B cell (primary cell): ENCODE results near the gene SLC24A3. TPM values are rescaled to one million over a fixed set of nuclear protein-coding genes. Genes with fewer than 3 reads are reported as not detected.
"Not testable (repeated sequence)": the region's sequence is repeated elsewhere in the genome, so short reads cannot be mapped to it uniquely, and the experiment has no call there.

Source experiments
- ATAC-seq: fragments of 200-7000 bp; cut with Tn5 transposase; one replicate; pipeline ENCODE4 v1.10.0; 2021; ENCODE audit warnings: low read depth, mild to moderate bottlenecking, moderate number of reproducible peaks, moderate library complexity
- CTCF ChIA-PET: fragments of 350-600 bp; sonication (Branson Sonifier 250); formaldehyde crosslinking; loops from one replicate; lab custom pipeline; 2021; ENCODE audit warnings: antibody characterized with exemption, inconsistent platforms; lab: Charles Lee
- POLR2A ChIA-PET: fragments of 350-600 bp; sonication (Branson Sonifier 250); formaldehyde crosslinking; loops from one replicate; lab custom pipeline; 2021; ENCODE audit warnings: antibody characterized with exemption; lab: Charles Lee
- DNase-seq: peaks from one replicate; pipeline ENCODE4 v3.0.0; 2013
- H2AFZ ChIP-seq: 2 replicates; pipeline ENCODE4 v1.6.1; 2012; ENCODE audit warnings: mild to moderate bottlenecking, low read depth, low read length; ENCODE audit not compliant: insufficient read depth, poor library complexity, severe bottlenecking
- H3K27ac ChIP-seq, 2 donors: 1 replicate in 1 of 2; 2 replicates in 1 of 2; pipeline ENCODE4 v1.5.1; 2012 to 2013; ENCODE audit warnings: low read length in 2 of 2, mild to moderate bottlenecking in 2 of 2, moderate library complexity in 1 of 2
- H3K27me3 ChIP-seq, 4 experiments: fragments of 200-600 bp in 1 of 4; sonication (generic) in 1 of 4; replicated peaks in 1 of 4; 1 replicate in 2 of 4; 2 replicates in 2 of 4; pipeline versions ENCODE4 v1.6.1 to v1.7.0; 2013 to 2016; ENCODE audit warnings: low read length in 3 of 4, mild to moderate bottlenecking in 2 of 4, mixed read lengths in 1 of 4, moderate library complexity in 1 of 4; ENCODE audit not compliant: insufficient read depth in 4 of 4, control insufficient read depth in 3 of 4; ENCODE audit errors: control extremely low read depth in 1 of 4
- H3K36me3 ChIP-seq, 2 experiments: replicated peaks in 1 of 2; 1 replicate in 1 of 2; 2 replicates in 1 of 2; pipeline versions ENCODE4 v1.6.1 to v1.7.1; 2013; ENCODE audit warnings: low read length in 1 of 2; ENCODE audit not compliant: insufficient read depth in 2 of 2, control insufficient read depth in 1 of 2; ENCODE audit errors: control extremely low read depth in 1 of 2, extremely low read depth in 1 of 2
- H3K4me1 ChIP-seq, 2 donors: fragments of 200-600 bp in 1 of 2; sonication (generic) in 1 of 2; 1 replicate in 1 of 2; 2 replicates in 1 of 2; pipeline versions ENCODE4 v1.5.1 to v1.6.1; 2013 to 2017; ENCODE audit warnings: low read length in 2 of 2; ENCODE audit not compliant: control insufficient read depth in 2 of 2, insufficient read depth in 2 of 2
- H3K4me2 ChIP-seq: replicated peaks from 2 replicates; pipeline ENCODE3; 2012; ENCODE audit warnings: mild to moderate bottlenecking, low read depth, low read length; ENCODE audit not compliant: poor library complexity, severe bottlenecking
- H3K4me3 ChIP-seq, 5 experiments: fragments of 200-600 bp in 1 of 5; sonication (generic) in 1 of 5; 1 replicate in 3 of 5; 2 replicates in 2 of 5; pipeline versions ENCODE4 v1.5.1 to v1.7.0; 2011 to 2016; ENCODE audit warnings: low read length in 4 of 5, mild to moderate bottlenecking in 4 of 5, low read depth in 2 of 5, control low read depth in 1 of 5, moderate library complexity in 1 of 5; ENCODE audit not compliant: insufficient read depth in 1 of 5; ENCODE audit errors: control extremely low read depth in 1 of 5, extremely low read depth in 1 of 5
- H3K79me2 ChIP-seq: fragments of 200-600 bp; sonication (generic); one replicate; pipeline ENCODE4 v1.6.0; 2016; ENCODE audit warnings: low read length; ENCODE audit not compliant: control insufficient read depth, insufficient read depth
- H3K9ac ChIP-seq: fragments of 200-600 bp; sonication (generic); 2 replicates; pipeline ENCODE4 v1.6.1; 2017; ENCODE audit warnings: mild to moderate bottlenecking, low read length, moderate library complexity
- H3K9me3 ChIP-seq, 3 donors: one replicate each; pipeline versions ENCODE4 v1.6.1 to v1.7.1; 2013; ENCODE audit warnings: low read length in 2 of 3; ENCODE audit not compliant: control insufficient read depth in 2 of 3, insufficient read depth in 1 of 3; ENCODE audit errors: control extremely low read depth in 1 of 3
- H4K20me1 ChIP-seq: 2 replicates; pipeline ENCODE4 v1.6.0; 2012; ENCODE audit warnings: mild to moderate bottlenecking, low read length; ENCODE audit not compliant: insufficient read depth, control insufficient read depth, poor library complexity, severe bottlenecking
- H3K27ac Mint-ChIP-seq: one replicate; pipeline ENCODE4 v1.8.0; 2021; ENCODE audit warnings: mixed read lengths
- H3K27me3 Mint-ChIP-seq: one replicate; pipeline ENCODE4 v1.8.0; 2021; ENCODE audit warnings: mixed read lengths
- H3K4me1 Mint-ChIP-seq: one replicate; pipeline ENCODE4 v1.8.0; 2021; ENCODE audit warnings: mixed read lengths
- H3K4me3 Mint-ChIP-seq: one replicate; pipeline ENCODE4 v1.8.0; 2021; ENCODE audit warnings: mixed read lengths
- H3K9me3 Mint-ChIP-seq: one replicate; pipeline ENCODE4 v1.8.0; 2022; ENCODE audit warnings: mixed read lengths; ENCODE audit not compliant: insufficient read depth
- CTCF ChIP-seq: fragments of 200-600 bp; IDR thresholded peaks from one replicate; pipeline ENCODE4 v1.8.0; 2022; ENCODE audit warnings: antibody characterized with exemption, mild to moderate bottlenecking
- EZH2 ChIP-seq: IDR thresholded peaks from 2 replicates; pipeline ENCODE4 v1.6.1; 2012; ENCODE audit warnings: borderline replicate concordance, low read depth, mild to moderate bottlenecking, moderate library complexity, low read length; ENCODE audit not compliant: insufficient read depth, poor library complexity, severe bottlenecking
- WGBS: methylation state at CpG from one replicate; pipeline ENCODE4 v1.1.5; 2013; ENCODE audit warnings: missing lambda C conversion rate; ENCODE audit not compliant: insufficient coverage; 5-methylcytosine and 5-hydroxymethylcytosine counted together
- intact Hi-C: fragments of 100-400 bp; cut with micrococcal nuclease; formaldehyde crosslinking; loops from one replicate; pipeline ENCODE4 v1.10.0; 2022
- polyA plus RNA-seq: library from polyadenylated mRNA; depleted of rRNA; stranded (reverse); fragments of >200 nt; gene quantifications from 2 replicates; pipeline ENCODE4 v1.2.3, GENCODE V29; 2012
- total RNA-seq, 2 donors: library from RNA; stranded (reverse); fragments of 120-200 nt in 1 of 2; gene quantifications; 1 replicate in 1 of 2; 2 replicates in 1 of 2; pipeline versions ENCODE4 v1.2.3 to v1.2.4, GENCODE V29; 2013 to 2022

Gene SLC24A3
- total and polyA plus RNA-seq, 2 donors (not counting 1 experiment from before 2014, with no cell fraction given), result not detected

DNA sequence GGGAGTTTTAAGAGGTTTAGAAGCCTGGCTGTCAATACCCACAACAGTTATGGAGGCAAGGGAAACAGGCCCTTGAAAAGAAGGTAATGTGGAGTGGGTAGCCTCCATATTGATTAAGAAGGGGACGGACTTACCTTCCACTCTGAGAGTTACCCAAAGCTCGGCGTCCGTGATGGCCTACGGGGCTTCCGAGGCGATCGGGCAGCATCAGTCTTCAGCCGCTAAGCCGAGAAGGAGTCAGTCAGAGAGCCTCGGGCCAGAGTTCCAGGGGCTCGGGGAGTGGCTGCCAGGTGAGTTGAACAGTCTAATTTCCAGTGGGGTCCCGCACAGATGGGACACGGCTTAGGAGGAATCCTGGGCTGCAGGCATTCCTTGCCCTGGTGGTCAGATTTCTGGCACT, 541.8 kb downstream of the SLC24A3 start:
- DNase-seq, H3K9me3 ChIP-seq, H3K4me3 ChIP-seq, H3K36me3 ChIP-seq, H3K27ac ChIP-seq, POLR2A ChIA-PET, intact Hi-C loops, H3K9ac ChIP-seq, H3K9me3 Mint-ChIP-seq, H3K27ac Mint-ChIP-seq, ATAC-seq, H4K20me1 ChIP-seq, CTCF ChIA-PET, H2AFZ ChIP-seq, H3K4me2 ChIP-seq, H3K79me2 ChIP-seq, H3K4me3 Mint-ChIP-seq: not testable (repeated sequence)
- Mint-ChIP-seq H3K4me1 (peaks cover 31% of the 10 kb centered on the region), H3K27me3 (peaks cover 34% of the 10 kb centered on the region)
- WGBS, result 97% methylated on average over 13 of the region's 14 CpGs
- Histone ChIP-seq H3K4me1 (peaks cover 34 to 35% of the 10 kb centered on the region in 2 donors), H3K27me3 (peaks cover 0 to 27% (median 14%) of the 10 kb centered on the region in 4 experiments)

- POLR2A ChIA-PET, result interaction anchor here (1.2 kb wide), 1 partner anchor 59 kb away, joined by 3 read pairs; no protein-coding TSS in a partner anchor
- Histone ChIP-seq H3K27me3 (peaks cover 0 to 34% (median 15%) of the 10 kb centered on the region in 4 experiments), H3K36me3 (no peaks in the 10 kb centered on the region), H4K20me1 (no peaks in the 10 kb centered on the region), H2AFZ (peak overlapping the region; percentile 80), H3K27ac (no peak overlapping the region), H3K4me2 (peak overlapping the region; percentile 99), H3K4me3 (peak overlapping the region in 4 of 5 experiments; percentile 54 to 65 (median 63)), H3K9ac (peak overlapping the region; percentile 67), H3K9me3 (peaks cover 0 to 7% (median 0%) of the 10 kb centered on the region in 3 donors), H3K79me2 (no peaks in the 10 kb centered on the region), H3K4me1 (peaks cover 24 to 26% of the 10 kb centered on the region in 2 donors)
- H3K27ac Mint-ChIP-seq, result no peak overlapping the region
- peak overlapping the region; percentile 14 for H3K4me3 Mint-ChIP-seq
- CTCF ChIA-PET, result interaction anchor here (0.6 kb wide), 1 partner anchor 16 kb away, joined by 3 read pairs; no protein-coding TSS in a partner anchor
- H3K27me3 Mint-ChIP-seq, result peaks cover 39% of the 10 kb centered on the region
- WGBS, result 22% methylated on average over 17 of the region's 22 CpGs
- intact Hi-C loops, result loop anchor here (5.0 kb wide), 1 partner anchor 50 kb away; no protein-coding TSS in a partner anchor
- no peaks in the 10 kb centered on the region for H3K9me3 Mint-ChIP-seq
- no peak for ATAC-seq
- H3K4me1 Mint-ChIP-seq, result peaks cover 19% of the 10 kb centered on the region
- DNase-seq, result no peak
- TF ChIP-seq CTCF (no peak), EZH2 (no peak)
Observed at GRCh38 chr20:19756761-19757486, 544.5 kb downstream of the SLC24A3 start.
